ENCODE results near the gene TRDN. TPM values are rescaled to one million over a fixed set of nuclear protein-coding genes. Genes with fewer than 3 reads are reported as not detected.
A peak's percentile ranks its signal among the peaks of the same experiment; 100 is the strongest.

TRDN gene, protein sequence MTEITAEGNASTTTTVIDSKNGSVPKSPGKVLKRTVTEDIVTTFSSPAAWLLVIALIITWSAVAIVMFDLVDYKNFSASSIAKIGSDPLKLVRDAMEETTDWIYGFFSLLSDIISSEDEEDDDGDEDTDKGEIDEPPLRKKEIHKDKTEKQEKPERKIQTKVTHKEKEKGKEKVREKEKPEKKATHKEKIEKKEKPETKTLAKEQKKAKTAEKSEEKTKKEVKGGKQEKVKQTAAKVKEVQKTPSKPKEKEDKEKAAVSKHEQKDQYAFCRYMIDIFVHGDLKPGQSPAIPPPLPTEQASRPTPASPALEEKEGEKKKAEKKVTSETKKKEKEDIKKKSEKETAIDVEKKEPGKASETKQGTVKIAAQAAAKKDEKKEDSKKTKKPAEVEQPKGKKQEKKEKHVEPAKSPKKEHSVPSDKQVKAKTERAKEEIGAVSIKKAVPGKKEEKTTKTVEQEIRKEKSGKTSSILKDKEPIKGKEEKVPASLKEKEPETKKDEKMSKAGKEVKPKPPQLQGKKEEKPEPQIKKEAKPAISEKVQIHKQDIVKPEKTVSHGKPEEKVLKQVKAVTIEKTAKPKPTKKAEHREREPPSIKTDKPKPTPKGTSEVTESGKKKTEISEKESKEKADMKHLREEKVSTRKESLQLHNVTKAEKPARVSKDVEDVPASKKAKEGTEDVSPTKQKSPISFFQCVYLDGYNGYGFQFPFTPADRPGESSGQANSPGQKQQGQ
- 100 to 1,000 TPM in 9 of 10 donors, 10 to 100 TPM in 1; 63.0 to 268 (median 198) TPM for polyA plus RNA-seq (ENCODE audit: insufficient read length in 10 of 10)
- long read RNA-seq, donor 1, transcript TRDN-205 (8 exons, 1,179 nt) = major isoform, 10 of 124 reads
- long read RNA-seq, donor 1, partial matches to known transcripts = 113 of 124 reads
- long read RNA-seq, donor 1, other reads (novel, unspliced or antisense) = 0 of 124 reads
- long read RNA-seq, donor 2, transcript TRDN-205 (8 exons, 1,179 nt) = major isoform, 25 of 161 reads
- long read RNA-seq, donor 2, partial matches to known transcripts = 135 of 161 reads
- long read RNA-seq, donor 2, other reads (novel, unspliced or antisense) = 0 of 161 reads
- long read RNA-seq, donor 3 = 0 reads
- long read RNA-seq, donor 4, transcript TRDN-205 (8 exons, 1,179 nt) = major isoform, 15 of 39 reads
- long read RNA-seq, donor 4, partial matches to known transcripts = 24 of 39 reads
- long read RNA-seq, donor 4, other reads (novel, unspliced or antisense) = 0 of 39 reads
- long read RNA-seq, donor 5, transcript TRDN-205 (8 exons, 1,179 nt) = major isoform, 15 of 112 reads
- long read RNA-seq, donor 5, partial matches to known transcripts = 97 of 112 reads
- long read RNA-seq, donor 5, other reads (novel, unspliced or antisense) = 0 of 112 reads
- long read RNA-seq, donor 6, transcript TRDN-205 (8 exons, 1,179 nt) = major isoform, 17 of 118 reads
- long read RNA-seq, donor 6, partial matches to known transcripts = 100 of 118 reads
- long read RNA-seq, donor 6, other reads (novel, unspliced or antisense) = 0 of 118 reads
- long read RNA-seq, donor 7, transcript TRDN-205 (8 exons, 1,179 nt) = major isoform, 7 of 47 reads
- long read RNA-seq, donor 7, partial matches to known transcripts = 40 of 47 reads
- long read RNA-seq, donor 7, other reads (novel, unspliced or antisense) = 0 of 47 reads
- long read RNA-seq, donor 8, transcript TRDN-205 (8 exons, 1,179 nt) = major isoform, 8 of 24 reads
- long read RNA-seq, donor 8, partial matches to known transcripts = 15 of 24 reads
- long read RNA-seq, donor 8, other reads (novel, unspliced or antisense) = 0 of 24 reads
- long read RNA-seq, donor 9, partial matches to known transcripts = 8 of 9 reads
- long read RNA-seq, donor 9, other reads (novel, unspliced or antisense) = 0 of 9 reads

DNA sequence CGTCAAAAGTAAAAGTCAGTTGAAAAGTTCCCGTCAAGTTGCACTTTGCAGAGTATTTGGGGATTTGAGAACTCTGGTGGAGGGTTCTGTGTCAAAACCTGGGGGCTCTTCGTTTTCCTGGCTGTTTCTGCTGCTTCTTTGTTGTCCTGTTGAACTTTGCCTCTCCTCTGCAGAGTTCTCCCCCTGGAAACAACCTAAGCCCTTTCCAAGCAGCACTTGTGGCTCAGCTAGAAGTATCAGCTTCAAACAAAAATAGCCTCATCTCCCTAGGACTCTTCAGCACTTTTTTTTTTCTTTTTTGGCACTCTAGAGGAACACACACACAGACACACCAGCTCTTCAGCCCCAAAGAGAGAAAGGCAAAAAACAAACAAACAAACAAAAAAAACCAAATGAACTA, at the start of gene TRDN:
Gene TRDN (minus strand): TSS at position 169 of the 400 bp plus-strand sequence. CDS start 175 bp downstream, outside the sequence.
- DNase-seq = peak in 2 of 3 donors; percentile 17 to 18

DNA sequence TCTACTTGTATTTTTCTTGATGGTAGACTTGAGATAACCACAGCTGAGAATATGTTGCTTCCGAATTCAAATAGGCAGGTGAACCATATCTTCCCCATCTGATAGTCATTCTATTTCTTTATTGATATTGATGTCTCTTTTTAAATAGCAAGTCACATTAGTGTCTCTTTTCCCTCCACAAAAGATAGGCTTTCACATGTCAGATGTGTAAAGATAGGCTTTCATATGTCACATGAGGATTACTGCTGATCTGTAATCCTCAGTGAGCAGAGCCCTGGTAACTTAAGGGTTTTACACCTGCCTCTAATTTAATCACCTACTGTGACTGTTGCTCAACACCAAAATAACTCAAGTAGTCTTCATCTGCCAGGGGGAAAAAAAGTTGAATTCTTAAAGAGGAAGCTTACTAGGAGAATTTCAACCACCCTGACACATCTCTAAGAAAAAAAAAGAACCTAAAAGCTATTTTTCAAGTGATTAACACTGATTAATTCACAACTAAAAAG, 45.3 kb upstream of the TRDN start:
- no peak for DNase-seq

DNA sequence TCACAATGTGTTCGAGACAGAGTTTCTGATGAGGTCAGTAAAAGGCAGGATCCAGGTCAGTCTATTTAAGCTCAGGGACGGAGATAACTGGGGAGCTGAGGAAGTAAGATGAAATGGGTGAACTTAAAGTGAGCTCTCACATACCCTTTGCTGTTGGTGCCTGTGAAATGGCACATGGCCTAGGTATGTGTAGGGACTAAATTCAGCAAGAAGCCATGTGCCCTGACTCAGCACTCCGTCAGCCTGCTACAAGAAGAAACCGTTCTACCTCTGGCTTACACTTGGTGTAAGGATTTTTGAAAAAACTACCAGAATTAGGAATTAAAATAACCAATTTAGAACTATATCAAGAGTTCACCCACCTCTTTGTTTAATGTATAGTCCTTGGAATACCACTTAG, 41.1 kb upstream of the TRDN start:
- no peak for DNase-seq

DNA sequence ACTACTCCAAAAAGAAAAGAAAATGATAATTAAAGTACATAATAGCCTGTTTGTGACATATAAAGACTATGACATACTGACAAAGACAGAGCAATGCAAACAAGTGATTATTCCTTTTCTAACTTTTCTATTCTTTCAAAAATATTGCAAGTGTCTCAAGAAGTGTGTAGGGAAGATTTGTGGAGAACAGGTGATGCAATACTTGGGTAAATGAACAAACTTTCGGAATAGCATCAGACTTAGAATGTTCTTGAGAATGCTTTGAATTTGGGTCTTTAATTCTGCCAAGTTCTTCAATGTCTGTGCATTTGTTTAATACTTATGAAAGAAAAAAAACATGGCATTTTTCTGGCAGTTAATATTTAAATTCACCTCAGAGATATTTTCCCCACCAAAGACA, 40.0 kb upstream of the TRDN start:
- no peak for DNase-seq

DNA sequence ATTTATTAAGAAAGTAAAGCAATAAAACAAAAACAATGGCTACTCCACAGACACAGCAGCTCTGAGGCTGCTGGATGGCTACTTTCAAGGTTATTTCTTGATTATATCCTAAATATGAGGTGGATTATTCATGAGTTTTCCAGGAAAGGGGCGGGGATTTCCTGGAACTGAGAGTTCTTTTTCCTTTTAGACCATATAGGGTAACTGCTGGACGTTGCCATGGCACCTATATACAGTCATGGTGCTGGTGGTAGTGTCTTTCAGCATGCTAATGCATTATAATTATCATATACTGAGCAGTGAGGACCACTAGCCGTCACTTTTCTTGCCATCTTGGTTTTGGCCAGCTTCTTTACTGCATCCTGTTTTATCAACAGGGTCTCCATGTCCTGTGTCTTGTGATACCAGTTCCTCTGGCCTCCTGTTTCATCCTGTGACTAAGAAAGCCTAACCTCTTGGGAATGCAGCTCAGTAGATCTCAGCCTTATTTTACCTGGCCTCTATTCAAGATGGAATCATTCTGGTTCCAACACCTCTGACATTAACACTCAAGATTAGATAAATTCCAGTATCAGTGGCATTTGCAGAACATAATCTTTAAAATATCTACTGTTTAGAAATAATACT, 32.3 kb upstream of the TRDN start:
- no peak for DNase-seq

DNA sequence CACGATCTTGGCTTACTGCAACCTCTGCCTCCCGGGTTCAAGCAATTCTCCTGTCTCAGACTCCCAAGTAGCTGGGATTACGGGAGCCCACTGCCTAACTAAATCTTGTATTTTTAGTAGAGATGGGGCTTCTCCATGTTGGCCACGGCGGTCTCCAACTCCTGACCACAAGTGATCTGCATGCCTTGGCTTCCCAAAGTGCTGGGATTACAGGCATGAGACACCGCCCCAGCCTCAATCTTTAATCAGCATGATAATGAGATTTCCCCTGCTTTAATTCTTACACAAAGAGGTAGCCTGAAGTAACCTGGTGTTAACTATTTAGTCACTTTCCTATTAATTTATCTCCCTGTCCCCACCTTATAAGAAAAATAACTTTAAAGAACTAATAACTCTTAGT, 31.3 kb upstream of the TRDN start:
- no peak for DNase-seq

DNA sequence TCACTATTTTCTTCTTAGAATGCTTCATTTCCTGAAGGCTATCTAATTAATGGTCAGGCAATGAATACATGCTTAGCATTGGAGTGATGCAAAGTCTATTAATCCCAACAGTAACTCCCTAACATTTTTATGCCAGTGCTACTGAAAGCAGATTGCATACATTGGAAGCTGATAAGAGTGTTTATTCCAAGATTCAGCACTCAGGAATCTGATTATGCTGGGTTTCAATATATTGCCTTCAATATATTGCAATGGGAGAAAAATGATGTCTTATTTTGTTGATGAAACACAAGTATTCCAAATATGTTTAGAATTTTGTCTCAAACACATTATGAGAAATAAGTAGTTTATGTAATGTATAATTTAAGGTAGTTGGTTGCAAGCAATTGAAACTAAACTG, 26.7 kb upstream of the TRDN start:
- no peak for DNase-seq

DNA sequence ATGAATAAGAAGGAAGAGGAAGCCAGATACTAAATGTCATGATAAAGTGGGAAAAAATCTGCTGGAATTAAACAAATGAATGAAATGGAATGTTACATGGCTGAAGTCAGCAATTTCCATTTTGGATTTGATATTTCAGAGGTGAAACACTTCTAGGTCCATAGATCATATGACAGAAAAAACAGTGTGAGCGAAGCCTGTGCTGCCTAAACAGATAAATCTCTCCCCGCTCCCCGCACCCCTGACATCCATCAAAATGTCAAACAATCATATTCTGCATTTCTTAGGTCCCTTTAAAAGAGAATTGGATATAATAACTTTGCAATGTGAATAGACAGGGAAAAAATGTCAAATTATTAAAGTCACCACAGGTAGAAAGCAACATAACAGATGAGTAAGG, 26.0 kb upstream of the TRDN start:
- DNase-seq = no peak

DNA sequence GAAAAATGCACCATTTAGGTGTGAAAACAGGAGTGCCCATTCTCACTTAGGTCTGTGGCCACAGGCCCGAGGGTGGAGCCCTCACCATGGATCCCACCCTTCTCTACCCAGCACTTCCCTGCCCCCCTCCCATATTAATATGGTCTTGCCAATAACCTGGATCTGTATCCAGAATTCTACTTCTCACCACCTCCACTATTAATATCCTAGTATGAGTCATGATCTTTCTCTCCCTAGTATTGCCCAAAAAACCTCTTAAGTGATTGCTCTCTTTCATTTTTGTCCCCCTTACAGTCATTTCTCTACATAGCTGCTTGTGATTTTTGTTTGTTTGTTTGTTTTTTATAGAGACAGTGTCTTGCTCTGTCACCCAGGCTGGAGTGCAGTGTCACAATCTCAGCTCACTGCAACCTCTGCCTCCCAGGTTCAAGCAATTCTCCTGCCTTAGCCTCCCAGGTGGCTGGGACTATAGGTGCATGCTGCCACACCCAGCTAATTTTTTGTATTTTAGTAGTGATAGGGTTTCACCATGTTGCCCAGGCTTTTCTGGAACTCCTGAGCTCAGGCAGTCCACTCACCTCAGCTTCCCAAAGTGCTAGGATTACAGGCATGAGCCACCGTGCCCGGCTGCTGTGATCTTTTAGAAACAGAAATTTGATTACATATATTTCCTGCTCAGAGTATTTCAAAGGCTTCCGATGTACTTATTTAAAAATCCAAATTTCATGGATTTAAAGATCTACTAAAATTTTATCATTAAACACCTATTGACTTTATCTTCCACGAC, 24.5 kb upstream of the TRDN start:
- no peak for DNase-seq

DNA sequence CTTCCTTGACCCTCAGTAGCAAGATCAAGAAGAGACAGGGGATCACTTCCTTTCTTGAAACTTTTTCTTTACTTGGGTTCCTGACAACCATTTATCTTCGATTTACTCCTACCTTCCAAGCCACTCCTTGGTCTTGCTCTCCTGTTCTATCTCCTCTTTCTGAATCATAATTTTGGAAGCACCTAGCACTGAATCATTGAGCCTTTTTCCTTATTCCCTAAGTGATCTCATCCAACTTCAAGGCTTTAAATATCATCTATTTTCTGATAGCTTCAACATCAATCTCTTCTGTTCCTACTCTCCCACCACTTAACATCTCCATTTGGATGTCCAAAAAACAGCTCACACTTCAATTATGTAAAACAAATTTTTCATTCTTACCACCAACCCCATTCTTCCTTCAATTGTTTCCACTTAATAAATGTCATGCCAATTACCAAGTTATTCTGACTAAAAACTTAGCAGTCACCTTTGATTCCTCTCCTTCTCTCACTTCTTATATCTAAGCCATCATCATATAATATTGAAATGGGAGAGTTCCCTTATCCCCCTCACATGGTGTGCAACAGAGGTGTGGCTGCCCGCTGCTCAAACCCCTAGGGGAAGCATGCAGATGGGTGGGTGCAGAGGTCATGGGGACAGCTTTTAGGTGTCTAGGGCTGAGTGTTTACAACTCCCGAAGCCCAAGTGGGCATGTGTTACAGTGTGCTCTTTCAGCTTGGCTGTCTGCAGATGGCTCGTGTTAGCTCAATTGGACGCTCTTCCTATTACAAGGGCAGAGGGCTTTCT, 23.4 kb upstream of the TRDN start:
- DNase-seq = no peak

DNA sequence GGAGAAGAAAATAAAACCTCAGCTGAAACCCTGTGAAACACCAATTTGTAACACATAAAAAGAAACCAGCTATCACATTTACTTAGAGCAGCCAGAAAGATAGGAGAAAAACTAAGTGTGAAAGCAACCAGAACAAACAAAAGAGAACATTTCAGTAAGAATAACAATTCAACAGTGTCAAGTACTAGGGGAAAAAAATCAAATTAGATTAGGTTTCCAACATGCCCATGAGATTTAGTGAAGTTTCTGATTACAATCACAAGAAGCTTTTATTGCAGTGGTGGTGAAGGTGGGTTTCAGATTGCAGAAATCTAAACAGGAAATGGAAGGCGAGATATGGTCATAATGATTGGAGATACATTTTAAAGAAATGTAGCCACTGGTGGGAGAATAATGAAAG, 22.1 kb upstream of the TRDN start:
- DNase-seq = no peak

DNA sequence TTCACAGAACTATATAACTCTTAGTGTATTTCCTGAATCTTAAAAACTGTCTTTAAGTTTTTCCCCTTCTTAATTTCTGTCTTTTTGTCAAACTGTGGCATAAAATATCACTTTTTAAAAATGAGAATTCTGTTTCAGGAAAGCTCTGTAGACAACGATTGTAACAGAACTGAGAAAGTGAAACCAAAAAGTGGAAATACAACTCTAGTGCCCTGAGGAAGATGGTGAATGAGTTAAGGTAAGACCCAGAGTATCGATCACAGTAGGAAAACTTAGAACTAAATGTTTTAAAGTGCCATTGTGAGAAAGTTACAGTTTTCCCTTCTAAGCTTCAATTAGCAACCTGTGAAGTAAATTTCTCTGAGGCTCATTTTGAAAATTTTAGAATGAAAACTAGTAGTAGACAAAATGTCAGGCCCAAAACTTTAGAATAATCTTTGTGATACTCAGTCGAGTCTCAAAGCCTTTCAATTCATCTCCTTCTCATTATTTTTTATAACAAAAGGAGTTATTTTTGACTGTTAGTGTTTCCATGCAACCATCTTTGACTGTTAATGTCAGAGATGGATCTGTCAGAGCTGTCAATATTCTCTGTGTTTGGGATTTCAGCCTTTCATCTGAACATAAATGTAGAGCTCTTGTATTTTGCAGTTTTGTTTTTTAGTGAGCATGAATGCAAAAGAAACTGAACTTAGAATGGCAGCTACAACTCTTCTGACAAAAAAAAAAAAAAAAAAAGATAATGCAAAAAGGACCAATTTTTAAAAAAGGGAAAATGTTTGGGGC, 19.0 kb upstream of the TRDN start:
- DNase-seq = peak in 2 of 3 donors; percentile 6 to 48

DNA sequence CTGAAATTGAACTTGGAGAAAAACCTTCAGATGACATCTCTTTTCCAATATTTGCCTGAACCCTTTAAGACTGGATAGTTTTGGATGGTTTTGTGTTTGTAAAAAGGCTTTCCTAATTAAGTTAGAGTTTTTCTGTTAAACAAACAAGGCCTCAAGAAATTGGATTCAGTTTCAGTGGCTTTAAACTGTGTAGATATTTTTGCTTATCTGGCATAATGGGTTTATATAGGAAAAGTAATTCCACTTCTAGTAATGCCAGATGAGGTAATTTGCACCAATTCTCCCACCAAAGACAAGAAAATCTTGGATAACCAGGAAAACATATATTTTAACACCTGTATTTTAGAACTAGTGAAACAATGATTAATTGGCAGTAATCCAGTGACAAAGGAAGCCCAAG, 12.0 kb upstream of the TRDN start:
- no peak for DNase-seq

DNA sequence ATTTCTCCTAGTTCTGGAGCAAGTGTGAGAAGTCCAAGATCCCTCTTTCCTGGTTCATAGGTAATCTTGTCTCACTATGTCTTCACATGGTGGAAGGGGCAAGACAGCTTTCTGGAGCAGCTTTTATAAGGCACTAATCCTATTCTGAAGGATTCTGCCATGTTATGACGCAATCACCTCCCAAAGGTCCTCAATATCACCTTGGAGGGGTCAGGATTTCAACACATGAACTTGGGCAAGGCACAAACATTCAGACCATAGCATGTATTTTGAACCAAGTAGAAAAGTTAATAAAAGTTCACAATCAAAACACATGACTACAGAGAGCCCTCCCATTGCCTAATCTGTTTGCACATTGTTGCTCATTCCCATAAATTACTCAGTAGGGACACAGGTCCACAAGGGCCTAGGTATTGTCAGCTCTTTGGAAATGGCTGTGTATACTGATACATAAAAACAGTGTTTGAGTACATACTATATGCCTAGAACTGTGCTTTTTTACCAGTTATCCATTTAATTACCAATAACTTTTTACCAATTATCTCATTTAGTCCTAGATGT, 11.3 kb upstream of the TRDN start:
- DNase-seq = no peak

DNA sequence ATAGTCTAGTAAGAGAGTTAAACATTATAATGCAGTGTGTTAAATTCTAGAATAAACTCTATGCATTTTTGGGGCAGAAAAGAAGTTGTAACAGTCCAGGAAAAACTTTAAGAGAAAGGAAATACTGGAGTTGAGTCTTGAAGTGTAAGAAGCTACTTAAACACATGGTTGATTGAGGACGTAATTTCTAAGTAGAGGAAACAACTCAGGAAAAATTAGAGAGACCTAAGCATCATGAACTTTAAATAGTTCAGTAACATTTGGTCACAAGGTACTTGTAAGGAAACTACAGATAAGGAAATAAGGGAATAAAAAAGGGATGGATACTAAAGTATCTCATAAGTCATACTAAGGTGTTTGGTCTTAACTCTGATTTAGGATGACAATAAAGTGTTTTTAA, 4.7 kb upstream of the TRDN start:
- no peak for DNase-seq

DNA sequence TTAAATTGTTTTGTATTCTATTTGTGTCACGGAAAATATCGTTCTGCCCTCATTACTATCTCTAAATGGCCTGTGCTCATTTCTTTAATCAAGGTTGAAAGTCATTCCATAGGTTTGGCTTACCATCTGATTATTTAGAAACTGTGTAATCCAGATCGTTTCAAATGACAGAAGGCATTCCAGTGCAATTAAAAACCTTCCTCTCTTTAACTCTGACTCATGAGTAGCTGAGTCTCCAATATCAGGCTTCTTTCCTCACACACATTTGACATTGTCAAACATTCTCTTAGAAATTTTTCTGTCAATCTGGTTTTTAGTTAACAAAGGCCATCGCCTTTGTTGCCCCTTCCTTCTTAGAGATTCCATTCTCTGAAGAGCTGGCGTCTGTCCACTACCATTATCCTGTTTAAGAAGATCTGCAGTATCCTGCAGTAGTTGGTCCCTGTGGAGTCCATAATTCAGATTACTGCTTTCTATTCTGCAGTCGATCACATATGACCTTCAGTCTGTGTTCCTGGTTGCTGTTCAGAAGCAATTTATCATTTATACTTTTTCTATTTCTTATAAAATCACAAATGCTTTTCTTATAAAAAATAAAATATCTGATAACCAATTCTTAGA, 3.9 kb upstream of the TRDN start:
- no peak for DNase-seq

DNA sequence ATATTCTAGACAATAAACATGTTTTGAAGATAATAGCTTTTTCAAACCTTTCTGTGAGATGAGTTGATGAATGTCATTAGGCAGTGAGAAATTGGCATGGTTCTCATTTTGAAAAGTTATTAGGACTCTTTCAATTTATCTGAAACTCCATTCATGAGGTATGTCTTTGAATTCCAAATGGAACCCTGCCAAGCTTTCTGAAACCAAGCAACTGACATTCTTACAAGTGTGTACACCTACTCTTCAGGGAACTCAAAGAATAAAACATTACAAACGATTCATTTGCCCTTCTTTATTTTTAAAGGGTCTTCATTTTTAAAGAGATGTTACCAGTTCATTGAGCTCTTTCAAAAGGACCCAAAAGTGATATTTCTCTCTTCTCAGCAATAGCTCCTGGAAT, 2.1 kb upstream of the TRDN start:
- DNase-seq = no peak

All from muscle of back (tissue), 13 donors.